ENCODE data around the gene GSTA4.

- TF ChIP-seq CTCF (IDR thresholded peaks at IDR 0.05; ENCODE audit: low read depth, low read length, poor library complexity, severe bottlenecking) (no peak), EZH2phosphoT487 (IDR thresholded peaks at IDR 0.05; ENCODE audit: borderline replicate concordance, low read length) (no peak)
Measured at GRCh38 chr6:52964318-52964717, 30.8 kb downstream of the GSTA4 start.

All from DOHH2 (cell line).